GM19324 (cell line): ENCODE results near the gene CHADL.

Experiments used
- ATAC-seq: cut with Tn5 transposase; IDR thresholded peaks from one replicate; pipeline ENCODE4 v1.9.1; 2021; ENCODE audit warnings: mild to moderate bottlenecking, moderate library complexity; ENCODE audit not compliant: unreplicated experiment, low FRiP score

Gene CHADL

GRCh38 chr22:41256254-41257253 lies 15.8 kb upstream of the CHADL start:
- no peak for ATAC-seq

GRCh38 chr22:41254230-41254629 lies 13.5 kb upstream of the CHADL start:
- ATAC-seq: no peak

GRCh38 chr22:41252365-41252764 lies 11.6 kb upstream of the CHADL start:
- ATAC-seq: no peak

- no peak for ATAC-seq
These were observed 9.4 kb upstream of the CHADL start for GRCh38 chr22:41250127-41250526.

- ATAC-seq: no peak
These were observed 8.7 kb upstream of the CHADL start for GRCh38 chr22:41249442-41249841.

- ATAC-seq: no peak
These were observed 8.0 kb upstream of the CHADL start for GRCh38 chr22:41248758-41249157.

GRCh38 chr22:41248314-41248713 lies 7.6 kb upstream of the CHADL start:
- ATAC-seq: no peak

- ATAC-seq: no peak
These were observed 7.0 kb upstream of the CHADL start for GRCh38 chr22:41247703-41248102.

GRCh38 chr22:41245917-41246499 lies 5.3 kb upstream of the CHADL start:
- ATAC-seq: no peak

GRCh38 chr22:41243361-41243760 lies 2.6 kb upstream of the CHADL start:
- ATAC-seq: no peak

GRCh38 chr22:41242396-41243117 lies 1.8 kb upstream of the CHADL start:
- no peak for ATAC-seq

GRCh38 chr22:41241133-41241676 lies 474 bp upstream of the CHADL start:
- ATAC-seq: no peak

- ATAC-seq: no peak
These were observed 1.1 kb downstream of the CHADL start for GRCh38 chr22:41239443-41240128.

GRCh38 chr22:41238570-41239442 lies 1.9 kb downstream of the CHADL start:
- no peak for ATAC-seq

- peak; percentile 49 for ATAC-seq
These were observed 2.8 kb downstream of the CHADL start for GRCh38 chr22:41237707-41238569.

- ATAC-seq: no peak
These were observed 3.6 kb downstream of the CHADL start for GRCh38 chr22:41237036-41237706.

GRCh38 chr22:41234815-41235695 lies 5.7 kb downstream of the CHADL start:
- no peak for ATAC-seq
